ENCODE measurements around the gene SLC39A5. TPM values are rescaled to one million over a fixed set of nuclear protein-coding genes. Genes with fewer than 3 reads are reported as not detected.
"Not testable (repeated sequence)": the region's sequence is repeated elsewhere in the genome, so short reads cannot be mapped to it uniquely, and the experiment has no call there.

The SLC39A5 gene
- total RNA-seq, 1 donor from 2014 or later = not detected

DNA sequence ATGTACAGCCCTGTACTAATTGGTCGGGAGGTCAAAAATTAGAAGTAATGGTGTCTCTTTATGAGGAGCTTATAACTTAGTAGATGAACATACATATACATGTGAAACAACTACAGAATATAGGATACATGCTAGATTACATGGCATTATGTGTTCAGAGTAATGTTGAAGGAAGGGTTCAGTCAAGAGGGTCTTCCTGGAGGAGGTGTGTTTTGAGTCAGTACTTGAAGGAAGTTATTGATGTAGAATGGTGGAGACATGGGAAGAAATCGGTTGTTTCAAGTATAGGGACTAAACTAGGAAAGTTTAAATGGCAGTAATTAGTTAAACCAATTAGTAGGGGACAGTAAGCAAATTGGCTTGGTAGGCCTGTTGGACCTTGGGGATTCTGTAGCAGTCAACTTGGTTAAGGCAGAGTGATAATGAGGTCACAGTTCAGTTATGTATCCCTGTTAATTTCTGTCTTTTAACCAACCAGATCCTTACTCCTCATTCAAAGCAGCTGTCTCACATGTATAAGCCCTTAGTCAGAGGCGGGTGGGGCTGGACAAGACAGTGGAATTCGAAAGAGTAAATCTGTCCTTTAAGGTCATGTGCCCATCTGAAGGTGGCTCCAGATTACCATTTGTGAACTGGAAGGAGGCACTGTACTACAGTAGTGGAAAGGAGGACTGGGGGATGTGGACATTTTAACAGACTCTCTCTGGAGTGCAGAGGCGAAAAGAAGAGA lies 31.8 kb downstream of the SLC39A5 start:
- ATAC-seq (ENCODE audit: poor library complexity) (no peak), DNase-seq (no peak)
- intact Hi-C loops (cut with DNase I) = no loop called here

DNA sequence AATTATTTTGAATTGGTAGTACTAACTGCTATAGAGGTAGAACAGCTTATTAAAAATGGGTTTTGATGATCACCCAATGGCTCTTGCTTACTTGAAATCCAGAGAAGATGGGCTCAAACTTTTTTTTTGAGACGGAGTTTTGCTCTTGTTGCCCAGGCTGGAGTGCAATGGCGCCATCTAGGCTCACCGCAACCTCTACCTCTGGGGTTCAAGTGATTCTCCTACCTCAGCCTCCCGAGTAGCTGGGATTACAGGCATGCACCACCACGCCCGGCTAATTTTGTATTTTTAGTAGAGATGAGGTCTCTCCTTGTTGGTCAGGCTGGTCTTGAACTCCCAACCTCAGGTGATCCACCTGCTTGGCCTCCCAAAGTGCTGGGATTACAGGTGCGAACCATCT lies 33.1 kb downstream of the SLC39A5 start:
- intact Hi-C loops (cut with DNase I); ATAC-seq (ENCODE audit: poor library complexity); DNase-seq: not testable (repeated sequence)

- intact Hi-C loops (cut with DNase I); DNase-seq; ATAC-seq (ENCODE audit: poor library complexity): not testable (repeated sequence)
Measured at GRCh38 chr12:56266068-56266692, 36.3 kb downstream of the SLC39A5 start.

- intact Hi-C loops (cut with DNase I) = no loop called here
- ATAC-seq (ENCODE audit: poor library complexity) (peak; percentile 93), DNase-seq (peak; percentile 94)
Measured at GRCh38 chr12:56266693-56267442, 37.0 kb downstream of the SLC39A5 start, which contains the start of gene COQ10A. TSS of gene COQ10A (plus strand) at chr12:56266942. CDS start at chr12:56267119, 177 bp downstream.

DNA sequence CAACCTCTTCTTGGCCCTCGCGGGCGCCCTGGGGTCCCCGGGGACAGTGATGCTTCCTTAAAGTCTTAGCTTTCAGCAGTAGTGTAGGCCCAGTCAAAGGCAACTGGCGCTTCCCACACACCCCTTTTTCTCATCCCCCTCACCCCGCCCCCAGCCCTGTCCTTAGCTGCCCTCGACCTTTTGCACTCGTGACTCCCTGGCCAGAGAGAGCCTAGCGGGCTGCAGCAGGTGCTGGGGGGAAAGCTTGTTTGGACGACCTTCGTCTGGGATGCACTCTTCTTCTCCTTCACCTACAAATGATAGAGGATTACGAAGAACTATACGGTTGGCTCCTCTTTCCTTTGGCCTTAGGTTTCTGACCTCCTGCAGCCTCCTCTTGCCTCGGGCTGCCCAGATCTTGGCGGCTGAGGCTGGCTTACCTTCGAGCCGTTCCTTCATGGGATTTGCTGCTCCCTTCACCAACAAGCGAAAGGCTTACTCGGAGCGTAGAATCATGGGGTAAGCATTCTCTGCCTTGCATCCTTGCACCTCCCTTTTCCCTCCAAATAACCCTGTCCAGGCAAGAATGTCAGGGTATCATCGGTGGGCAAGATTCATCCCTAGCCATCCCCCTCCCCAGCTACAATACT lies 37.7 kb downstream of the SLC39A5 start:
- peak; percentile 54 for ATAC-seq (ENCODE audit: poor library complexity)
- intact Hi-C loops (cut with DNase I) = no loop called here
- DNase-seq = no peak

DNA sequence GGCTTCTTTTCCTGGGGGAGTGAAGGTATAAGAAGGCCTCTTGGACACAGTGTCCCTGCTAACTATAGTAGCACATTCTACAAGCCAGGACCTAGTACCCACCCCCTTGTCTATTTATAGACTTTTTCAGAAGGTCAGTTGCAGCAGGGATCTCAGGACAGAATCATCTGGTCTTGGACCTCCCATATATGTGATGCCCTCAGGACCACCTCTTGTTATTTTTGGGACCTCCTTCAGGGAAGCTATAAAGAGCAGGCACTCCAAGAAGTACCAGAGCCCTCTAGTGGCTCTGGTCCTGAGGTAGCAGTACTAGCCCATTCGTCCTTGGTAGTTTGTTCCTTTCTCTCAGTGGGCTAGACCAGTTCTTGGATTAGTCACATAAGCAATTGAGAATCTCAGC lies 41.2 kb downstream of the SLC39A5 start:
- intact Hi-C loops (cut with DNase I) = no loop called here

GRCh38 chr12:56272468-56272867 lies 42.6 kb downstream of the SLC39A5 start:
- ATAC-seq (ENCODE audit: poor library complexity); intact Hi-C loops (cut with DNase I): not testable (repeated sequence)

More for the DNA sequence above, 41.2 kb downstream of the SLC39A5 start:
- DNase-seq = no peak
- peak; percentile 55 for ATAC-seq (ENCODE audit: poor library complexity)

GRCh38 chr12:56274299-56274698 lies 44.4 kb downstream of the SLC39A5 start:
- DNase-seq (no peak), ATAC-seq (ENCODE audit: poor library complexity) (no peak)
- intact Hi-C loops (cut with DNase I) = no loop called here

More at GRCh38 chr12:56272468-56272867, 42.6 kb downstream of the SLC39A5 start:
- not testable (repeated sequence) for DNase-seq

GRCh38 chr12:56278905-56279304 lies 49.1 kb downstream of the SLC39A5 start:
- no peak for DNase-seq
- no peak for ATAC-seq (ENCODE audit: poor library complexity)
- intact Hi-C loops (cut with DNase I) = no loop called here

DNA sequence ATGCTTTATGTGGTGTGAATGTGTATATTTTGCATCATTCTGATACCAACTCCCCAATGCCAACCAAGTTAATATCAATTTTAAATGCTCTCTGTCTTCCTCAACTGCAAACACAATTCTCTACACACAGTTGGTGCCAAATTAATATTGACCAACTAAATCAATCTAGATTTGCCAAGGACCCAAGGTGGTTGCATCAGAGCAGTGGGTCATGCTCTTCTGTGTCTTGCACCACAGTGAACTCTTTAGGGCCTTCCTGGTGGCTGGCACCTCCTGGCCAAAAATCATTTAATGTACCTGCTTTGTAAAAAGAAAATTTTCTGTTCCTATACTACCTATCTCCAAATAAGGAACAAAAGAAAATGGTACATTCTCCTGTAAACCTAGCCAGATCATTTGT lies 51.0 kb downstream of the SLC39A5 start:
- intact Hi-C loops (cut with DNase I) = no loop called here
- DNase-seq (no peak), ATAC-seq (ENCODE audit: poor library complexity) (no peak)

DNA sequence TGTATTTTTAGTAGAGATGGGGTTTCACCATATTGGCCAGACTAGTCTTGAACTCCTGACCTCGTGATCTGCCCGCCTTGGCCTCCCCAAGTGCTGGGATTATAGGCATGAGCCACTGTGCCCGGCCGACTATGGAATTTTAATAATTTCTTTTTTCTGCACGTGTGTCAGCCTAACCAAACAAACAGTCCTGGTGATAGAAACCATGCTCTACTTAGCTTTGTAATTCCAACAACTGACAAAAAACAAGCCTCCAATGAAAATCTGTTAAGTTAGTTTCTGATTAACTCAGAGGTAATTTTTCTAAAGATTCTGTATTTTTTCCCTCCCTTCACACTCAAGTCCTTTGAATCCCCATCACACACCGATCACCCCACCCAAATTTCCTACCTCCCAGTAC lies 52.2 kb downstream of the SLC39A5 start:
- ATAC-seq (ENCODE audit: poor library complexity) (no peak), DNase-seq (no peak)
- intact Hi-C loops (cut with DNase I) = no loop called here

DNA sequence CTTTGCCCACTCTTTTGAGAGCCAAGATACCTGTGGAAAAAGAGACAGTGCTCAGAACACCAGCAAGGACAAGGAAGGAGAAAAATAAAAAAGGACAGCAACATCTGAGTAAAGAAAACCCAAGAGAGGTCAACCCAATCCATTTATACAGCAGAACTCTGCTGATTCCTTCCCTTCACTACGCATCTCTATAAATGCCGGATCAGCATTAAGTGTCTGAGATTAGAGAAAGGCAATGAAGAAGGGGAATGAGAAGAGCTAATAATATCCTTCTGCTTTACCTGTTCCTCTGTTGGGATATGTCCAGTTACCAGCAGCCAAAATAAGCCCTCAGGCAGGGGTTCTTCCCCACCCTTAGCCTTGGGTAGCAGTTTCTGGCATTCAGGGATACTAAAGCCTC lies 52.7 kb downstream of the SLC39A5 start:
- DNase-seq = no peak
- intact Hi-C loops (cut with DNase I) = no loop called here
- no peak for ATAC-seq (ENCODE audit: poor library complexity)

DNA sequence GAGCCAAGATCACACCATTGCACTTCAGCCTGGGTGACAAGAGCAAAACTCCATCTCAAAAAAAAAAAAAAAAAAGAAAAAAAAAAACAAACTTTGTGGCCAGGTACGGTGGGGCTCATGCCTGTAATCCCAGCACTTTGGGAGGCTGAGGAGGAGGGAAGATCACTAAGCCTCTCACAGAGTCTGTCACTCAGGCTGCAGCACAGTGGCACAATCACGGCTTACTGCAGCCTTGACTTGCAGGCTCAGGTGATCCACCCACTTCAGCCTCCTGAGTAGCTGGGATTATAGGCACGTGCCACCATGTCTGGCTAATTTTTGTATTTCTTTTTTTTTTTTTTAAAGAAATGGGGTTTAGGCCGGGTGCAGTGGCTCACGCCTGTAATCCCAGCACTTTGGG lies 54.4 kb downstream of the SLC39A5 start:
- ATAC-seq (ENCODE audit: poor library complexity); DNase-seq; intact Hi-C loops (cut with DNase I): not testable (repeated sequence)

DNA sequence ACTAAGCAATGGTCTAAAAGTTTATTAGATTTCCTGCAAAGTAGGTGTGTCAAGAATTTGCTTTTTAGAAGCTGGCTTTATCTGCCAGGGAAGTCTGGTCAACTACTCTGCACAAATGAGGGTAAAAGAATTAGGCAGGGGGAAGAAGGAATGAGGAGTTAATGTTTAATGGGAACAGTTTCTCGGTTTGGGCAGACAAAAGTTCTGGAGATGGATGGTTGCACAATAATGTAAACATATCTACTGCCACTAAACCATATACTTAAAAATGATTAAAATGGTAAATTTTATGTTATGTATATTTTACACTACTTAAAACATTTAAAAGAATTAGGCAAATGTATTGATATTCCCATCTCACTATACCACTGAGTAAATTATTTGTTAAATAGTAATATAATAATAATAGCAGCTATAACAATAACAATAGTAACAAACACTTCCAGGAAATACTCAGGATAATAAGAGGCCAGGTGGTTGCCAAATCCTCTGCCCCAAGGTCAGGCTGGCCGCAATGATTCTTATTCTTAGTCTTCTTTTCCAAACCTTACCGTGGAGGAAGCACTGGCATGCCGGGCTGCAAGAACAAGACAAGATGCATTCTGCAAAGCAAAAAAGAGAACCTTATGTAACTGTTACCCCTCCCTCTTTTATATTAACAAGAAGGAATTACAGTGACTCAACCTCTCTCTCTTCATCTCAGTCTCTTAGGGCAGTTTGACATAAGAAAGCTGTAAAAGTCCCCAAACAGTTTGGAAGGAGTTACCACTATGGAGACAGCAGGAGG lies 56.4 kb downstream of the SLC39A5 start:
- DNase-seq = no peak
- peak; percentile 25 for ATAC-seq (ENCODE audit: poor library complexity)
- intact Hi-C loops (cut with DNase I) = no loop called here

Measured in Right ventricle myocardium superior (tissue), 1 donor.